PC-9 (cell line): ENCODE data around the gene GSTA1. TPM values are rescaled to one million over a fixed set of nuclear protein-coding genes. Genes with fewer than 3 reads are reported as not detected.
"Not testable (repeated sequence)": the region's sequence is repeated elsewhere in the genome, so short reads cannot be mapped to it uniquely, and the experiment has no call there.

Experiments
- BruUV-seq: library from RNA; stranded (reverse); fragments of 400-500 nt; replicated peaks from 2 replicates; lab custom pipeline; 2021; lab: Mats Ljungman, UMichigan
- CTCF ChIA-PET: fragments of 300-600 bp; sonication (Branson Sonifier 250); formaldehyde crosslinking; loops from one replicate; lab custom pipeline; 2022; ENCODE audit warnings: antibody characterized with exemption; lab: Charles Lee
- POLR2A ChIA-PET: fragments of 300-600 bp; sonication (Branson Sonifier 250); formaldehyde crosslinking; loops from one replicate; lab custom pipeline; 2022; ENCODE audit warnings: antibody characterized with exemption; ENCODE audit not compliant: unreplicated experiment; lab: Charles Lee
- DNase-seq, 2 experiments: peaks; one replicate each; pipeline versions ENCODE4 v3.0.0 to v3.0.0-alpha.2; 2015 to 2022; ENCODE audit warnings: mixed read lengths in 1 of 2
- H2AFZ ChIP-seq: fragments of 200-600 bp; sonication (generic); 2 replicates; pipeline ENCODE4 v1.8.1; 2017; ENCODE audit warnings: antibody characterized with exemption
- H3F3A ChIP-seq: fragments of 200-600 bp; sonication (generic); 2 replicates; pipeline ENCODE4 v1.8.1; 2017; ENCODE audit warnings: antibody characterized with exemption, mild to moderate bottlenecking, low read depth; ENCODE audit not compliant: insufficient read depth
- H3K27ac ChIP-seq: fragments of 200-600 bp; sonication (generic); 2 replicates; pipeline ENCODE4 v1.6.1; 2016; ENCODE audit warnings: mixed run types
- H3K27me3 ChIP-seq: fragments of 200-600 bp; sonication (generic); 2 replicates; pipeline ENCODE4 v1.6.1; 2016; ENCODE audit warnings: low read depth, mixed run types; ENCODE audit not compliant: insufficient read depth
- H3K36me3 ChIP-seq: fragments of 200-600 bp; sonication (generic); 2 replicates; pipeline ENCODE4 v1.6.1; 2016; ENCODE audit warnings: low read depth, mixed run types
- H3K4me1 ChIP-seq: fragments of 200-600 bp; sonication (generic); replicated peaks from 2 replicates; pipeline ENCODE4 v1.6.1; 2016; ENCODE audit warnings: mixed run types; ENCODE audit not compliant: insufficient read depth
- H3K4me2 ChIP-seq: fragments of 200-600 bp; sonication (generic); 2 replicates; pipeline ENCODE4 v1.6.1; 2017; ENCODE audit warnings: mixed run types
- H3K4me3 ChIP-seq: fragments of 200-600 bp; sonication (generic); 2 replicates; pipeline ENCODE4 v1.6.1; 2016; ENCODE audit warnings: mixed run types
- H3K79me2 ChIP-seq: fragments of 200-600 bp; sonication (generic); 2 replicates; pipeline ENCODE4 v1.6.1; 2017; ENCODE audit warnings: low read depth, mixed run types
- H3K9me2 ChIP-seq: fragments of 200-600 bp; sonication (generic); 2 replicates; pipeline ENCODE4 v1.8.1; 2017; ENCODE audit warnings: mild to moderate bottlenecking; ENCODE audit not compliant: insufficient read depth
- H3K9me3 ChIP-seq: fragments of 200-600 bp; sonication (generic); 2 replicates; pipeline ENCODE4 v1.8.1; 2016; ENCODE audit warnings: low read depth; ENCODE audit not compliant: insufficient read depth
- H4K20me1 ChIP-seq: fragments of 200-600 bp; sonication (generic); 2 replicates; pipeline ENCODE4 v1.8.1; 2017; ENCODE audit not compliant: insufficient read depth
- CTCF ChIP-seq: fragments of 200-600 bp; sonication (generic); conservative IDR thresholded peaks from 2 replicates; pipeline ENCODE4 v1.6.1; 2017; ENCODE audit warnings: mixed run types, antibody characterized with exemption, mild to moderate bottlenecking, moderate library complexity
- EZH2 ChIP-seq: fragments of 200-600 bp; sonication (generic); IDR thresholded peaks from 2 replicates; pipeline ENCODE4 v1.8.0; 2017; ENCODE audit warnings: antibody characterized with exemption, low read depth
- intact Hi-C: fragments of 100-400 bp; cut with micrococcal nuclease; formaldehyde crosslinking; loops from one replicate; pipeline ENCODE4 v1.10.0; 2022; ENCODE audit not compliant: unreplicated experiment
- total RNA-seq: library from RNA; stranded (reverse); gene quantifications from 2 replicates; pipeline ENCODE4 v1.2.3, GENCODE V29; 2021

The GSTA1 gene
- total RNA-seq, 1 experiment from 2014 or later, result not detected

DNA sequence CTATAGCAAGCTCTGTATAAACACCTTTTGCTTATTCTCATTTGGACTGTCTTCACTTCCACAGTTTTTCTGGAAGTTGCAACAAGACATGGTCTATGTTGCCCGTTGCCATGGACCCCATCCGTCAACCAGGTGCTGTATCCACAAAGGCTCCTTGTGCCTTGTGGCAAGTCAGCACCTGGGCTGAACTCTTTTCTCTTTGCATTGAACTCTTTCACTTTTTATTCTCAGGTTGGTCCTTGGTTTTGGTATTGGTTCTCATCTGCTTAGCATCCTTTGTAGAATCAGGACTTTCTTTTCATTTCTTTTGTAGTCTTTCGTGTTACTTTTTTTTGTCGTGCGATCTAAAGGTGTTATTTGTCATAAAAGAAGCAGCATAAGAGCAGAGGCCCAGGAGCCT lies 5.0 kb upstream of the GSTA1 start:
- DNase-seq, result no peak
- H3K27ac ChIP-seq, result no peak overlapping the region
- intact Hi-C loops, result no loop called here
- H4K20me1 ChIP-seq, result no peaks in the 10 kb centered on the region
- CTCF ChIA-PET, result no interaction called here
- BruUV-seq, result no TSS peak
- H3K27me3 ChIP-seq, result no peaks in the 10 kb centered on the region
- no peaks in the 10 kb centered on the region for H3K9me2 ChIP-seq
- H3K79me2 ChIP-seq, result no peaks in the 10 kb centered on the region
- H3K4me1 ChIP-seq, result no peaks in the 10 kb centered on the region
- TF ChIP-seq EZH2 (no peak), CTCF (no peak)
- H2AFZ ChIP-seq, result no peak overlapping the region
- no peaks in the 10 kb centered on the region for H3K36me3 ChIP-seq
- H3K4me3 ChIP-seq, result no peak overlapping the region
- no peak overlapping the region for H3K4me2 ChIP-seq
- H3K9me3 ChIP-seq, result no peaks in the 10 kb centered on the region
- no peaks in the 10 kb centered on the region for H3F3A ChIP-seq
- POLR2A ChIA-PET, result no interaction called here

GRCh38 chr6:52802806-52803205 lies 810 bp downstream of the GSTA1 start:
- H3K27me3 ChIP-seq, result no peaks in the 10 kb centered on the region
- H3F3A ChIP-seq, result no peaks in the 10 kb centered on the region
- TF ChIP-seq CTCF (no peak), EZH2 (no peak)
- no TSS peak for BruUV-seq
- no peaks in the 10 kb centered on the region for H3K4me1 ChIP-seq
- intact Hi-C loops, result no loop called here
- H3K36me3 ChIP-seq, result no peaks in the 10 kb centered on the region
- CTCF ChIA-PET, result no interaction called here
- no peak overlapping the region for H2AFZ ChIP-seq
- H3K9me2 ChIP-seq, result no peaks in the 10 kb centered on the region
- H3K9me3 ChIP-seq, result no peaks in the 10 kb centered on the region
- H4K20me1 ChIP-seq, result no peaks in the 10 kb centered on the region
- no peak for DNase-seq
- no peaks in the 10 kb centered on the region for H3K79me2 ChIP-seq
- H3K4me2 ChIP-seq, result no peak overlapping the region
- H3K27ac ChIP-seq, result no peak overlapping the region
- no peak overlapping the region for H3K4me3 ChIP-seq
- POLR2A ChIA-PET, result no interaction called here

DNA sequence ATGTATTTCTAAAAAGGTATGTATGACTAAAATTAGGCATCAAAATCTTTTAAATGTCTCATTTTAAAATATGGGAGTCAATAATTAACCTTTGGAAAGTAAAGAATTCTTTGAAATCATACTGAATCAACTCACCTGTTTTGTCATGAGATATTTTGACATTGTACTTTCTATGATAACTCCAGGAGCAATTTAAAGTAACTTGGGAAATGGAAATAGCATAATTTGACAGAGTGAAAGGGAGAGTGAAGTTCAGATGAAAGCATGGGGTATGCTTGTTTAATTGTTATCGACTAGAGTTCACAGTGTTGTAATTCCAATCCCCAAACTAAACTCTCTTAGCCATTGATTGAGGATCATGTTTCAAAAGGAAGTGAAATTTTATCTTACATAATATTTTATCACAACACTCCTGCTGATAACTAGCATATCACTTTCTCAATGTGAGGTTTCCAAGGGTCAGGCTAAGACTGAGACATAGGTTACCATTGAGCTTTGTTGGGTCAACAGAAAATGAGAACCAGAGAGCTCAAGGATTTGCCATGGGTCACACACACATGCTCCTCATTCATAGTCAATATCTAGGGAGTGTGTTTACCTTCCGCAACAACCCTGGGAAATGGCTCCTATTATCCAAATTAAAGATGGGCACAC lies 2.3 kb downstream of the GSTA1 start:
- no TSS peak for BruUV-seq
- CTCF ChIA-PET, result no interaction called here
- Histone ChIP-seq H3K4me1 (no peaks in the 10 kb centered on the region), H4K20me1 (no peaks in the 10 kb centered on the region), H2AFZ (no peak overlapping the region), H3K27ac (no peak overlapping the region), H3F3A (no peaks in the 10 kb centered on the region), H3K79me2 (no peaks in the 10 kb centered on the region), H3K27me3 (no peaks in the 10 kb centered on the region), H3K9me2 (no peaks in the 10 kb centered on the region), H3K9me3 (no peaks in the 10 kb centered on the region), H3K36me3 (no peaks in the 10 kb centered on the region), H3K4me2 (no peak overlapping the region), H3K4me3 (no peak overlapping the region)
- intact Hi-C loops, result no loop called here
- DNase-seq, result no peak
- POLR2A ChIA-PET, result no interaction called here
- TF ChIP-seq CTCF, result no peak
- TF ChIP-seq EZH2, result no peak

GRCh38 chr6:52799272-52799671 lies 4.3 kb downstream of the GSTA1 start:
- DNase-seq, CTCF ChIA-PET, POLR2A ChIA-PET, H3K27me3 ChIP-seq, BruUV-seq, H3K4me1 ChIP-seq, H2AFZ ChIP-seq, H3K4me3 ChIP-seq, H3K27ac ChIP-seq, H3K4me2 ChIP-seq, H3K79me2 ChIP-seq, H3K9me2 ChIP-seq, H3K9me3 ChIP-seq, H3F3A ChIP-seq, H3K36me3 ChIP-seq, intact Hi-C loops, H4K20me1 ChIP-seq: not testable (repeated sequence)

GRCh38 chr6:52794366-52794765 lies 9.2 kb downstream of the GSTA1 start:
- H3K79me2 ChIP-seq, CTCF ChIA-PET: not testable (repeated sequence)

More at GRCh38 chr6:52794366-52794765, 9.2 kb downstream of the GSTA1 start:
- H3K4me2 ChIP-seq, H3F3A ChIP-seq, H3K4me3 ChIP-seq, H3K36me3 ChIP-seq, H3K27ac ChIP-seq, BruUV-seq, H2AFZ ChIP-seq, H4K20me1 ChIP-seq, POLR2A ChIA-PET, H3K9me2 ChIP-seq, H3K9me3 ChIP-seq, intact Hi-C loops, H3K4me1 ChIP-seq, H3K27me3 ChIP-seq, DNase-seq: not testable (repeated sequence)
